Esophagus squamous epithelium (tissue), 4 donors: Measurements from ENCODE around the gene TBCD.

Experiments used
- CTCF ChIP-seq, 6 experiments: fragments of 450-650 bp in 4 of 6; fragments of 200-600 bp in 2 of 6; sonication (generic) in 2 of 6; IDR thresholded peaks; one replicate each; pipeline ENCODE4 v1.5.1; 2016 to 2019; ENCODE audit warnings: antibody characterized with exemption in 6 of 6, mild to moderate bottlenecking in 4 of 6, moderate library complexity in 4 of 6
- POLR2A ChIP-seq, 4 donors: fragments of 450-650 bp; IDR thresholded peaks; one replicate each; pipeline ENCODE4 v1.6.1; 2017; ENCODE audit warnings: antibody characterized with exemption in 4 of 4, mild to moderate bottlenecking in 4 of 4, moderate library complexity in 3 of 4

GRCh38 chr17:82902972-82903874 is 151.4 kb downstream of the TBCD start:
- TF ChIP-seq POLR2A (IDR thresholded peaks at IDR 0.05) (no peak), CTCF (IDR thresholded peaks at IDR 0.05) (no peak)
